NCI-H1105 treated with DMSO at 0.1 percent for 48 hours (cell line): ENCODE results near the gene WWOX.

ENCODE experiments used
- DNase-seq: peaks from one replicate; lab custom pipeline; 2025; lab: John Stamatoyannopoulos, UW

WWOX gene

DNA sequence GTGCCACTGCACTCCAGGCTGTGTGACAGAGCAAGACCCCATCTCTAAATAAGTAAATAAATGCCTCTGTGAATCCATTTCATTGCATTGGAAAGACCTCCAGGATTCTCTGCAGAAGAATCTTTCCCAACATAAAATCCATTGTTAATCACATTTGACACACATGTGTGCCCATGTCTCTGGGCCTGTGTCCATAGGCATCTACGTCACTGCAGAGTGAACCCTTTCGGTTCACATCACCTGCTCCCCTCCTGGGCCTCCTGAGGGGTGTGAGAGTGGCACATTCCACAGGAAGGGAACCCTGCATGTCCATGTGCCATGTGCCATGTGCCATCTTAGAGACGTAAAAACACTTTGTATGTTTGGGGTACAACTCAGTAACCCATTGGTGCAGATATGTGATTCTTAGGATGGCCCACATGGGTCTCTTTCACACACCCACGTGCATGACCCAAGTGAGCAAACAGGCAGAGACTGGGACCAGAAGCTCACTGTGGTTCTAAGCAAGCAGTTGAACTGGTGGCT, 1073.6 kb downstream of the WWOX start:
- no peak for DNase-seq

DNA sequence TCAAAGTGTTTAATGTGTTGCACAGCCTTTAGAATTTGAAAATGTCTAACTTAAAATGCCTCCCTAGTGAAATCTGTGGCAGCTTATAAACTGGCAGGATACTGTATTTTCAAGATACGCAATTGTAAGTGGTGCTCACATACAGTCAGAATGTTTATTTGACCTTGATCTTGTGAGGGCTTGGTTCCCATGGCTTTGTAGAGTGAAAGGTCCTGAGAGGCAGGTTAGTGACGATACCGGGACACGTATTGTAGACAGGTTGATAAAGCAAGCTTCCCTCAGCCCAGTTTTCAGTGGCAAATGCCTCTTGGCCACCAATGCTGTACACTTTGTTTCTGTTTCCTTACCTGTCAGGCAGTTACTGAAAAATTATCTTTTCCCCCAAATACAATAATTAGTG, 1074.5 kb downstream of the WWOX start:
- DNase-seq = no peak

DNA sequence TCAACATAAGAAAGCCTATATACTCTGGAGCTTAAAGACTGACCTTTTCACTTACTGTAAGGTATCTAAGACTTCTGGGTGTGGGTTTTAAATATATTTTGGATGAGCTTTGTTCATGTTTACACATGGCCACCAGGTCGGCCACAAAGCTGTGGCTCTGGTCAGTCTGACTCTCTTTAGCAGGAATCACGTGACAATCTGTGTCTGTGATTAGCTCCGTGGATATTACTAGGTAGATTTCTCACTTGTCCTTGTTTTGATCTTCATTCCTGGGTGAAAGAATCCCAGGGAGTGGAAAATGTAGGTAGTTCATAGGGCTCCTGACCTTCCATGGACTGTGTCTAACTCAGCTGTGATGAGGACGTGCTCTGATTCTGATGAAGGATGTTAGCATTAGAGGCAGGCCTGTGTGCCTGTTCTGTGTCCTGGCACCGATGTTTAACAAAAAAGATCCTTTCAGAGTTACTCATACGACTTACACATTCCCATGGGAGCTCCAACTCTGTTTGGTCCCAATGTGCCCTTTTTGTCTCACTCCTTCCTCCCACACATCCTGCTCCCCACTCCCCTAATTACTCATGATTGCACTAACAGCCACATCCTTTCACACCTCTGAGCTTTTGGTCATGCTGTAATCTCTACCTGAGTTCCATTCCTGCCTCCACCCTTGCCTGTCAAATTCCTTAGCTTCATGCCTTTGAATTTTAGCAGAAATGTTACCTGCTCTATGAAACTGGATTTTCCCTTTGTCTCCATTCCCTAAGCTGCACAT, 1076.0 kb downstream of the WWOX start:
- DNase-seq = no peak

DNA sequence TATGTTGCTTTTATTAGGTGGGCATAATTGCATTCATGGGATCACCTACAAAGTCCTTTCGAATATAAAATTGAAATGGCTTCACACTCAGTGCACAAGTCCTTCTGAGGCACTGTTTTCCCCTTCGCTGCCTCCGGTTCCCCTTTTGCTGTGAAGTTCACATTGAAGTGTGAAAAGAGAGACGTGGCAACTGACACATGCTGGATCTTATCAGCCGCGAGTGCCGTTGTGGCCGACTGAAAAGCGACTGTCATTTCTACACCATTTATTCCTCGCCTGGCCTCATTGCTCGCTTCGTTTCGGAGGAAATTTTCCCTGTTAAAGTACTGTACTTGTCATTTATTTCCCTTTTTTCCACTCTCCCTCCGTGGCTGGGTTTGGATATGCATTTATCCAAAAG, 1077.6 kb downstream of the WWOX start:
- DNase-seq = no peak

DNA sequence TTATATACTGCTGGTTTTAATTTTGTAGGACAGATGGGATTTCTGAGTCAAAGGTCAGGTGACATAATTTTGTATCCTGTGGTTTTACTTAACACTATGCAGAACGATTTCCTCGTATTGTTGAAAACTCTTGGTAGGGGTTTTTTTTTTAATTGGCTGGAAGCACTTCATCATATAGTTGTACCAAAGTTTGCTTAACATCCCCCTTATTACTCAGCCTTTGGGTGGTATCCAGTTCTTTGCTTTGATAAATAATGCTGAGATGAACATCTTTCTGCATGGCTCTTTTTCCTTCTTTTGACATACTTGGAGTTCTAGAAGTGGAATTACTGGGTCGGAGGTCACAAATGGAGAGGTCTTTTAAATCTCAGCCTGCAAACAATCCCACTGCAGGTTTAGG, 1082.0 kb downstream of the WWOX start:
- no peak for DNase-seq

DNA sequence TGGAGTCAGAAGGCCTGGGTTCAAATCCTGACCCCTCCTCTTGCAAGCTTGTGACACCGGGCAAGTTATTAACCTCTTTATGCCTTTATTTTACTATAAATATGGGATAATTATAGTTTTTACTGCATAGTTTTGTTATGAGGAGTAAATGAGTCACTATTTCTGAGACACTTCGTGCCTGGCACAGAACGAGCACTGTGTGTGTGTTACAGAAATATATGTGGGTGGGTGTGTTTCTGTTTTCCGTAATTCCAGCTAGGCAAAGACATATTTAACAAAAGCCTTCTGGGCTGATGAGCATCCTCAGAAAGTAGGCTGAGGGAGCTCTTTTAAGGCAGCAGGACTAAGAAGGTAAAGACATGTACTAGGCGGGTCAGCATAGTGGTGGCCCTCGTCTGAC, 1083.2 kb downstream of the WWOX start:
- no peak for DNase-seq

DNA sequence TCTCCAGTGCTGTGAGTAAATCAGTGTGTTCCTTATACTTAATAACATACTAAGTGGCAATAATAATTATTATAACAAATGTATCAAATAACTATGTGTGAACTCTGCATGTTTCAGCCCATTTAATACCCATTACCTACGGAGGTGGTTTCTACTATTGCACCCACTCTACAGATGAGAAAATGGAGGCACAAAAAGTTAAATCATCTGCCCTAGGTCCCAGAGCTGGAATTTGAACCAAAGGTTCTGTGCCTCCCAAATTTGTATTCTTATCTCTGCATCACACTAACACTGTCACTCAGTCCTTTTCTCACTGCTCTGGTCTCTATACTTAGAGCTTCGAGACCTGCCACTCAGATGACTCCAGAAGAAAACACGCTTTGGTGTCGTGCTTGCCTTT, 1084.1 kb downstream of the WWOX start:
- no peak for DNase-seq

DNA sequence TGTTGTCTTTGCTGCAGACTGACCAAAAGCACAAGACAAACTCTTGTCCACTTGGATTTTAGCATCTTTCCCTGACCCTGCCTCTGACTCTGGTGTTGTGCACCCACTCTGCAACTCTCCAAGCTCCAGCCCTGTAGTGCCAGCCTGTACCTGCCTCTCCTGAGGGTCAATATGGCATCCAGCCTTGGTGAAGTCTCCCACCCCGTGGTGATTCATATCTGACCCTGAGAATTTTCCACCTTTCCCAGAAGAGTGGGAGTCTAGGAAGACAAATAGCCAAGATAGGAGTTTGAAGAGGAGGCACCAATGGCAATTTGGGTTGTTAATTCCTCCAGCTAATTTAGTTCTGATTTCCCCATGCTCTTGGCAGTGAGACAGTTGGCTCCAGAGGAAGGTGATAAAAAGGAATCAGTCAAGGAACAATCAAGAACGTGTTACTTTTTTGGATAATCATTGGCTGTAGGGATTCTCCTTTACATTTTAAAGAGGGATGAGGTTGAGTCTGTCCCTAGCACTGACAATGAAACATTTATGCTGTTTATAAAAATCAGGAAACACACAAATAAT, 1085.1 kb downstream of the WWOX start:
- no peak for DNase-seq

DNA sequence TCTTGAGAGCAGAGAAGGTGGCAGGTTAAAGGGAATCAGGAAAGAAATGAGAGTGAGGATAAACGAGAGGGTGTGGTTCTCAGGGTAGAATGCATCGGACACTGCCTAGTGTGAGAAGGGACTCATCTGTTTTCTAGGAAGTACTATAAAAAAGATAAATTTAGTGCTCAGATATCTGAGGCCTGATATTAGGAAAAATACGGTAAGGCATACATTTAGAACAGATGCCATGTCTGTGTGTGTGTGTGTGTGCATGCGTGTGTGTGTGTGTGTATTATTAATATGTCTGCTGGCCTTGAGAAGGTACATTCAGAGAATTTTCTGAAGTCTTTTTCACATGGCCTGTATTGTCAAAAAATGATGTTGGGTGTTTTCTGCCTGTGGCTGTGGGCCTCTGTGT, 1086.3 kb downstream of the WWOX start:
- DNase-seq = no peak

DNA sequence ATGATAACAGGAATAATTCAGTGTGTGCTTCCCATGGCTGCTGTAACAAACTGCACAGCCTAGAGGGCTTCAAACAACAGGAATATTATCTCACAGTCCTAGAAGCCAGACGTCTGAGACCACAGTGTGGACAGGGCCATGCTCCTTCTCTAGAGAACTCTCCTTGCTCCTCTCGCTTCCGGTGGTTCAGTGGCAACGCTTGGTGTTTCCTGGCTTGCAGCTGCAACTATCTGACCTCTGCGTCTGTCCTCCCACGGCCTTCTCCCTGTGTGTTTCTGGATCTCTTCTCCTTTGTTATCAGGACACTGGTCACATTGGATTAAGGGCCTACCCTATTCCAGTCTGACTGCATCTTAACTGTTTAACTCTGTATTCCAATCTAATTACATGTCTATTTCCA, 1086.7 kb downstream of the WWOX start:
- DNase-seq = no peak

DNA sequence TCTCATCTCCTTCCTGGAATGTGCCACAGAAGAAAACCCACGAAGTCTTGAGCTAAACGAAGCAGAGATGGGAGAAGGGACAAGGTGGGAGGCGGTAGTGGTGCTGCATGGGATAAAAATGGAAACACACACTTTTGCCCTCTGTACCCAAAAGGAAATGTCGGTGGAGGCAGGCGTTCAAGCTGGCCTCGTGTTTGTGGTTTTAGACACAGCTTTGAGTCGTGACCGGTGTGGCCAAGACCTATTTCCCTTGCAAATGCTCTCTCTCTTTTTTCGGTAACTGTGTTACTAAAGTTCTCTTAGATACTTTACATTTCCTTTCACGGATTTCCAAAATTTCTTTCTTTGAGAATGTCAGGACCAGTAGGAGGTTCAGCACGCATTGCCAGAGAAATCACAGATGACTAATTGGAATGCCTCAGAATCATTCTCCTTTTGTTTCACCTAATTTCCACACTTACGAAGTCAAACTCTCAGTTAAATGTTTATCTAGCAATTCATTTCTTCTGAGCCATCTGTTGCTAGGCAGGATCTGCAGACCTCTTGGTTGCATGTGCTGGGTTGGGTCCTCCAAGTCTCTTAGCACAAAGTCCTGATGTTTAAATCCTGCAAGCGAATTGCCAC, 1088.8 kb downstream of the WWOX start:
- DNase-seq = no peak

DNA sequence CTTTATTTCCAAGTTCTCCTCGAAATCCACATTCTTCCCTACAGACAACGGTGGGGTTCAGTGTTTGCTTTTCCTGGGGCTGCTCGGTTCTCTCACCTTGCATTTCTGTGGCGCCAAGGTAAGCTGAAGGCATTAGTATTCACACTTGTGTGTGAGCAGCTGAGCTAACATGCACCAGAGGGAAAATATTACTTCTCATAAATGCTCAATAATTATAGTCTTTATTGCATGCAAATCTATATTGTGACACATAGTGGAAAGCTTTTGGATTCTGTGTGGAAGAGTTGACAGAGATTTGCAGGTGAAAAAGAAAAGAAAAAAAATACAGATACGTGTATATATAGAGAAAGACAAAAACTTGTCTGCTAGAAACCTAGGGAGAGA, 1089.3 kb downstream of the WWOX start:
- DNase-seq = no peak

DNA sequence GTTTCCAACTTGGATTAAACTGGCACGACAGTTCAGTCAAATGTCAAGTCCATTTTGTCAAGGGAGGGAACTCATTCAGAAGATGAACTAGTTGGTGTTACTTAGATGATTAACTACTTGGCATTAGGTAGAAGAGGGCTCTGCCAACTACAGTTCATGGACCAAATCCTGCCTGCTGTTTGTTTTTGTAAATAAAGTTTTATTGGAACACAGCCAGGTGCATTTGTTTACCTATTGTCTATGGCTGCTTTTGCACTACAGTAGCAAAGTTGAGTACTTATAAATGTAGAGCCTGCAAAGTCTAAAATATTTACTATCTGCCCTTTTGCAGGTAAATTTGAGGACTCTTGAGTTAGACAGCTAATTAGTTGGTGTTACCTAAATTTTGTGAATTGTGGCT, 1091.1 kb downstream of the WWOX start:
- DNase-seq = peak; percentile 6

DNA sequence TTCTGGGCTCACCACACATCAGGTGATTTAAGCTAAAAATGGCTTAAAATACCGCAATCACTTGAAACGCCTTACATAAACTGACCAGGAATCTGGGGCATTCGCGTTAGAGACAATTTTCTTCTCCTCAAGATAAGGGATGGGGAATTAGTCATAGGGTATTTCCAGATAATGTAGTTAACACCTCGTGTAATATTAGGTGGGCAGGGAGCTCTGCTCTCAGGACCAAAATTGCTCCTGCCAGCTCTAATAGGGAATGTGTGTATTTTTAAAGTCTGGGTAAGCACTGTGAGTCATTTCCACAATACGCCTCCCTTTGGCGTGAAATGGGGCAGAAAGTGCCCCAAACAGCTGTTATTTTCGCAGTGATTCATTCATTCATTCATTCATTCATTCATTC, 1092.5 kb downstream of the WWOX start:
- no peak for DNase-seq

DNA sequence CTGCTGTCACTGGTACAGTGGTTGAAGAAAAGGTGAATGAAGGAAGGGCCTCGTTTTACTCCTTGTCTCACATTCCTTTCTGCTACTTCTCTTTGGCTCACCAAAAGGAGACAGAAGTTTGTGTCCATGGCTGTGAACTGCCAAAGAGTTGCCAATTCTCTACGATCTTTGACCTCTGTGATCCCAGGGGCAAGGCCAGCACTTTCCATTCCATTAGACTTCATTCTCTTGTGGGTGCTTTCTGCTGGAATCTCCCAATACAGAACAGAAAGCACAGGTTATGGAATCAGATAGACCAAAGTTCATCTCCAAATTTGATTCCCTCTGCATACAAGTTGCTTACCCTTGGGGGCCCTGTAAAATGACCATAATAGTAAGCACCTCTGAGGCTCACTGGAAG, 1093.5 kb downstream of the WWOX start:
- DNase-seq = no peak

DNA sequence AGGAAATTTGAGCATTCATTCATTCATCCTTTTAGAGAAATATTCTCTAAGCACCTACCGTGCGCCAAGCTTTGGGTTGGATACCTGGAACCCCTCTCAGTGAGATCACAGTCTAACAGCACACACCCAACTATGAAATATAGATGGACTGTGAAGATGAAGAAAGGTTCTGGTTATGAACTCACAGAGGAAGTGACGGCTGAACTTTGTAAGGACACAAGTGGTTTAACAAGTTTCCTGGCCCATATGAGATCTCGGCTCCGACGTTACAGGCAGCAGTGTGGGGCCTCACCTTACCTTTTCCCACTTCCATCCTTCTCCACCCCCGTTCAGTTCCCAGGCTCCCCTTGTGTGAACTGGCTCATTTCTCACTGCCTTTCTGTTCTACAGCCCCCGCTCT, 1094.8 kb downstream of the WWOX start:
- DNase-seq = no peak

DNA sequence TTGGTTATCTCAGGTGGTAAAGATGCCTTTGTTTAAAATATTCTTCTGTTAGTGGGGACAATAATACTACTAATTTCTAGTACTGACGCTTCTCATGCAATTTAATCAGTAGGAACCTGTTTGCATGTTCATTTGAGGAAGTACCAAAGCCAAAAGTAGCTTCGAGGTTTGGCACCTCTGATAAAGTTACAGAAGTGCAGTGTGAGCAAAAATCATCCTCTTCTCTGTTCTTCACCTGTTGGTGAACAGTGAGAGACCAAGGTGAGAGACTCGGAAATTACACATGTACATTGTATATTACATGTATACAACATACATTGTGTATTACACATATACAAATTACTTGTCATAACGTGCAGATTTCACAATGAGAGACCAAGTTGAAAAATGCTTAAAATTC, 1096.5 kb downstream of the WWOX start:
- no peak for DNase-seq

DNA sequence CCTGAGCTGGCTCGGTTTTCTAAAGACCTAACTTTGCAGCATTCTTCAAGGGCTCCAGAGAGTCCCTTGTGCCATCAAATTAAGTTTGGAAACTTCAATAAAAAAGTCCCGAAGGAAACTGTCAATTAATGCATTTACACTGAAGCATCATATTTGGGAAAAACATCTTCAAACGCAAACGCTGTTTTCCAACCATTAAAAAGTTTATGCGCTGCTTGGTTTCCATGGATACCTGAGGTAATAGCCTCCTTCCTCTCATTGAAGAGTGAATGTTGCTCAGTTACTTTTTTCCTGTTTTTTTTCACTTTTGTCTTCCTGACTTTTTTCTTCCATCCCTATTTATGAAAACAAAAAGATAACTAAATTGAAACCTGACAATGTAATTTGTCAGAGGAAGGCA, 1102.0 kb downstream of the WWOX start:
- DNase-seq = no peak

DNA sequence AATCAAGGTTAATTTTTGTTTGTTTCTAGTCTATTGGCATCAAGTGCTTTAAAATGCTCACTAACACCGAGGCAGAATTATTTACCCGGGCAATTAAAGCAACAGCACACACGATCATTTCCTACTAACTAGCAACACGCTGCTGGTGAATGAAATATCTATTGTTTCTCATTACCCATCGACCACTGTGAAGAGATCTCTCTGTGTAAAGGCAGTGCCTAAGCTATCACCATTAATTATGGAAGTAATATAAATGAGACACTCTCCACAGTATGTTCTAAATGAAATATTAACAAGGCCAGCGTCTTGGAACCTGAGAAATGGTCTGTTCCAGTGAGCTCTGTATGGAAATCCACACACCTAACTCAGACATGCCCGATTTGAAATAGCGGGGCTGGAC, 1103.5 kb downstream of the WWOX start:
- DNase-seq = no peak

DNA sequence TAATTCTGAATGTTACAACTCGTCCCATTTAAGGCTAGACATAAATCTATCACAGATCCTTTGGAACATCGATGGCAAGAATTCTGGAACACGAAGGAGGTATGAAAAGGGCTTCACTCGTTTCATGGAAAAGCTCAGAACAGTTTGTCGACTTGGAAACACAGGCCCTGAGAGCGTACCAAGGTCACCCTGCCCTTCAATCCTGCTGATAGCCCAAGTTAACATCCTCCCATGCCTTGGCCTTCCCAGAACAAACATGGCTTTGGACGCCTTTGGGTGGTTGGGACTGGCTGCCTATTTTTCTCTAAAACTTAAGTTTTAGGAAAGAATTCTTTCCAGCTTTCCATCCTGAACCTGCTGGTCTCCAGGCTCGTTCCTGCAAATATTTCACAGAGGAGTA, 1105.0 kb downstream of the WWOX start:
- no peak for DNase-seq

DNA sequence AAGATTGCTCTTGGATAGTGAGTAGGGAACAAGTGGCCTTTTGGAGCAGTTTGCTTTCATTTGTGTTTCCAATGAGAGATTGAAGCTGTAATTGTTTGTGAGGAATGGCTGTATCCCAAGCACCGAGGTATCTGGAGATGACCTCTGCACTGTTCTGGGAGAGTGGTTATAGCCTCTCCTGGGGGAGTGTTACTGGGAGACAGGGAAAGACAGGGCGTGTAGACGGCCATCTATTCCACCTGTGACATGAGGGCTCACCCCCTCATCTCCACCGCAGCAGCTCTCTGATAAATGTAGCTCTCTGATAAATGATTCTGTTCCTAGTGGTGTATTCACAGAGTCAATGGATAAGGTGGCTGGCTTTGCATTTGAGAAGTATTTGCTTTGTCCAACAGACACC, 1107.4 kb downstream of the WWOX start:
- DNase-seq = no peak

DNA sequence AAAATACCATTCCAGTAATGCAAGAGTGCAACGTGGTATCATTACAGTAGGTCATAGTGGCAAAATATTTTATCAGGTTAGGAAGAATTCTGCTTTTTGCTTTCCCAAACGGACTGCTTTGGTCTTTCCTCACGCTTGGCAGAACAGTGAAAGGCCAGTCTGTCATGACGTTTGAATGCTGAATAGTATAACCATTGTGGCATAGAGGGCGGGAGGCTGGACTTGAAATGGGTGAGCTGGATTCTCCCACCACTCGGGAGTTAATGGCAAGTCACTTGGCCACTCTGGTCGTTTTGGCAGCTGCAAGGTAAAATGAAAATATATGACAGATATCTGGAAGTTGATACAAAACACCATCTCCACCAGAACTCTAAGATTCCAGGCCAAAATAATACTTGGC, 1109.9 kb downstream of the WWOX start:
- DNase-seq = no peak

DNA sequence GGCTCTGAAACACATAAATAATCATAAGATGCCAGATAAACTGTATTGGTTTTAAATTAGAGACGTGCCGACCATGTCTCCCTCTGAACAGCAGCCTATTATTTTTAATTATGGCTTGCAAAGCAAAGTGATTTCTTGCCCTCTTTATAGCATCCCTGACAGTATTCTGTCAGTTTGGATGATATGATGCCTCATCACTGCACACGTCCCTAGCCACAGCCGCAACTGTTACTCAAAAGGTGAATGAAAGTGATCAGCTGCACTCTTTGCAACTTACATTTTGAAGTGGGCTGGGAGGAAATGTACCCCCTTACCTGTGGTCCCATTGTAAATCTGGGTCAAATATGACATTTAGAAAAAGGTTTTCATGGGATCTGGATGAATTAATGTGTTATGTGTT, 1111.2 kb downstream of the WWOX start:
- DNase-seq = no peak

DNA sequence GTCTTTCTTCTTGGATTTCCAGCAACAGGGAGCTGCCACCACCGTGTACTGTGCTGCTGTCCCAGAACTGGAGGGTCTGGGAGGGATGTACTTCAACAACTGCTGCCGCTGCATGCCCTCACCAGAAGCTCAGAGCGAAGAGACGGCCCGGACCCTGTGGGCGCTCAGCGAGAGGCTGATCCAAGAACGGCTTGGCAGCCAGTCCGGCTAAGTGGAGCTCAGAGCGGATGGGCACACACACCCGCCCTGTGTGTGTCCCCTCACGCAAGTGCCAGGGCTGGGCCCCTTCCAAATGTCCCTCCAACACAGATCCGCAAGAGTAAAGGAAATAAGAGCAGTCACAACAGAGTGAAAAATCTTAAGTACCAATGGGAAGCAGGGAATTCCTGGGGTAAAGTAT, 1112.1 kb downstream of the WWOX start:
- no peak for DNase-seq
